Kidney glomerular epithelial cell (primary cell): Measurements from ENCODE around the gene NR5A1.

Experiments
- DNase-seq: peaks from one replicate; lab custom pipeline; 2025; lab: John Stamatoyannopoulos, UW

NR5A1 gene

DNA sequence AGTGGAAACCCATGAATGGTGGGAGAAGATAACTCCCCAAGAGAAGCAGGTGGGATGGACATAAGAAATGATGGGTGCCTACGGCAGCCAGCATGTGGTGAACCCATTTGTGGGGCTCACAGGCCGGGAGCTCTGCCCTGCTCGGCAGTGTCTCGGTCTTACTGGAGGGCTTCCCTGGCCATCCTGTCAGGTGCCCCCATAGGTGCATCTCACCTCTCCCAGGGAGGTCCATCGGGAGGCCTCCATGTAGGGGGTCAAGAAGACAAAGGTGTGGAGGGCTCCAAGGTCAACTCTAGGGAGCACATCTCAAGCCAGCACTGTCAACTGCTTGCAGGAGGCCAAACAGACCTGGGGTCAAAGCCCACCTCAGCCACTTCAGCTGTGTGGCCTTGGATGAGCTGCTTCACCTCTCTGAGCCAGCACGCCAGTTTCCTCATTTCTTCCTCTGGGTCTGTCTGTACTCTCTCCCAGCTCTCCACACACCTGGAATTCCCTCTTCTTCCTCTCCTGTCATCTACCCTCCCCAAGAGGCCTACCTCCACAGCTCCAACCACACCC lies 67.4 kb downstream of the NR5A1 start:
- no peak for DNase-seq

DNA sequence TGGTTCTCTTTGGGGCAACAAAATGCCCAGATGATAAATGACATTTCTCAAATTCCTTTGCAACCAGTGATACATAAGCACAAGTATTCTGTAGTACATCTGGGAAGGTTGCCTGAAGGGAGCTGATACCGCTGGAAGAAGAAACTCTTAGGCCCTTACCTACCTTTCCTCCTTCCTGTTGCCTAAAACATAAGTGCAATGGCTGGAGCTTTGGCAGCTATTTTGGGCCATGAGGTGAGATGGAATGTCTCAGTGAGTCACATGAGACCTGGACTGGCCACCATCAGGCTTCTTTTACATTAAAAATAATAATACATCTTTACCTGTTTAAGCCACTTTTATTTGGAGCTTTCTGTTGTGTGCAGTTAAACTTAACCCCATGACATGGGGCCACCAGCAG lies 68.1 kb downstream of the NR5A1 start:
- DNase-seq = no peak

DNA sequence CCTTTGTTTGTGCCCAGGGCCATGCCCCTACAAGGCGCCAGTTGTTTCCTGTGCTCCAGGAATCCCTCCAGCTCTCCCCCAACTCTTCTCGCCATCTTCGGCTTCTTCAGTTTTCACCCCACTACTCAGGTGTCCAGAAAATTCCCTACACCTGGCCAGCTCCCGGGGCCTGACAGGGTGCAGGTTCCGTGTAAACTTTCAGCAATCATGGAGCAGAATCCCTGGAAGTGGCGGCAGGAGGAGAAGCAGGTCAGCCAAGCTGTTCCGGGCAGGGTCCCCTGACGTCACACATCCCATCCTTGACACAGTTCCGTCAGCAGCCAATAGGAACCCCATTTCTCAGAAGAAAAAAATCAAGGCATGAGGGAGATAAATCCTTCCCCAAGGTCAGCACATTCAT lies 69.1 kb downstream of the NR5A1 start:
- no peak for DNase-seq

DNA sequence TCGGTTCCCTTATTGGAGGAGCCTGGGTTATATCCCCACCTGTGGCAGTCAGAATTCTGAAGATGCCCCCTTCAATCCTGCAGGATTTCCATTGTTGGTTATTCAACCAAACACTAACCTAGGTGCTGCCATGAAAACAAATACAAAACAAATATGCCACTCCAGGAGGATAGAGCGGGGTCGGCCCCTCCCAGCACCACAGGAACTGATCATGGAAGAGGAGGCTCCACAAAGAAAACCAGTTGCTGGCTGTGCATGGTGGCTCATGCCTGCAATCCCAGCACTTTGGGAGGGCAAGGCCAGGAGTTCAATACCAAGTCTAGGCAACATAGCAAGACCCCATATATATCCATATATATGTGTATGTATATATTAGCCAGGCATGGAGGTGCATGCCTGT lies 70.1 kb downstream of the NR5A1 start:
- DNase-seq = no peak

DNA sequence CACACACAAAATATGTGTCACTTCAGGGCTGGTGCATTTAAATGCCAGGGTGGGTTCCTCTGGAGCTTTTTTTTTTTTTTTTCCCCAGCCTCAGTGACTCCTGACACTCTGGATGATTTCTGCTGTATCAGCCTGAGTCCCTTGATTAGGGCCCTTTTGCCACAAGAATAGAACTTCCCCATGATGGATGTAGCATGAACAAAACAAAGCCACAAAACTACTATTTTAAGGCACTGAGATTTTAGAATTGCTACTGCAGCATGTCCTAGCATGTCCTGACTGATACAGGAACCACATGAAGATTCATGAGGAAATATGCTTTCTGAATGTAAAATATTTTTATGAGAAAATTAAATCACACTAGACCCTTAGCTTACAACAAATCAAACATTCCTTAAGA lies 70.9 kb downstream of the NR5A1 start:
- no peak for DNase-seq
